GM21447 (cell line): ENCODE data around the gene GTF2F2.
A peak's percentile ranks its signal among the peaks of the same experiment; 100 is the strongest.
"Not testable (repeated sequence)": the region's sequence is repeated elsewhere in the genome, so short reads cannot be mapped to it uniquely, and the experiment has no call there.

Experiments
- ATAC-seq: cut with Tn5 transposase; IDR thresholded peaks from one replicate; pipeline ENCODE4 v1.9.1; 2021; ENCODE audit not compliant: unreplicated experiment

Gene GTF2F2

DNA sequence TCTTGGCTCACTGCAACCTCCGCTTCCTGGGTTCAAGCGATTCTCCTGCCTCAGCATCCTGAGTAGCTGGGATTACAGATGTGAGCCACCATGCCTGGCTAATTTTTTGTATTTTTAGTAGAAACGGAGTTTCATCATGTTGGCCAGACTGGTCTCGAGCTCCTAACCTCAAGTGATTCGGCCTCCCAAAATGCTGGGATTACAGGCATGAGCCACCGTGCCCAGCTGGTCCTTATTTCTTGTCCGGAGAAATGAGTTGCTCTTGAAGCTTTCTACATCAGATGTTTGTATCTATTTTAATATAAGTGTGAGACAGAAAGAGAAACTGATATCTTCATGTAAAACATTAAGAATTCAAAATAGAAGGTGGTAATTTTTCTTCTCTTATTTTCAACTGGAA lies 124.4 kb downstream of the GTF2F2 start:
- ATAC-seq = not testable (repeated sequence)

DNA sequence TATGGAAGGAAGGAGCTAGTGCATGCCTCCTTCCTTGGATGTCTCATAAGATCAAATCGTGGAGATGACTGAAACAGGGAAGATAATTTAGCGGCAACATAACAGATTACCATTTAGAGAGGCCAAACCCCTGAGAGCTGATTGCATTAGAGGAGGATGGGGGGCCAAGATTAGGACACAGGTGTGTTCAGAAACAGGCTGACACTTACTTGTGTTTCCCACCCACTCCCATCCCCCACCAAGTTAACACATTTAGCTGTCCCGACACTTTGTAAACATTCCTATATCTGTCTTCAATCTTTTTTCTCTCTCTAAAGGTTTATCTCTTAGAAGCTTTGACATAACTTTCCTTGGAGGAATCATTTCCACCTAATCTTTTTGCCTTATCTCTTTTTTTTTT lies 129.4 kb downstream of the GTF2F2 start:
- no peak for ATAC-seq

GRCh38 chr13:45254396-45254795 lies 134.1 kb downstream of the GTF2F2 start:
- ATAC-seq = no peak

- ATAC-seq = no peak
These were observed 135.1 kb downstream of the GTF2F2 start for GRCh38 chr13:45255247-45255987.

DNA sequence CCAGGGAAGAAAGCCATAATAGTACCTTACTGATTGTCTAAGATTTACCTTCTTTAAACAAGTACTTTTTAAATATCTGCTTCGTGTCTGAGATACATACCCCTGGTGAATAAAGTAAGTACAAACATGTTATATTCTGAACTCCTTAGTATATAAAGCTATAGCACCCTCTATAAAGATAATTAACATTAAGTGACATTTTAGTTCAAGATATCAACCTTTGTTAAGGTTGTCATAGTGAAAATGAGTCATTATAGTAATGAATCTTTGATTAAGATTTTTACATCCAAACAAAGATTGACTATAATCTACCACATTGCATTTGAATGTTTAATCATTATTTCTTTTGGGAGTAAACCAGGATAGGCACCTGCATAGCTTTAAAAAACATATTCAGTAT lies 135.9 kb downstream of the GTF2F2 start:
- ATAC-seq = no peak

GRCh38 chr13:45257638-45258333 lies 137.5 kb downstream of the GTF2F2 start:
- ATAC-seq = no peak

GRCh38 chr13:45258334-45258675 lies 138.0 kb downstream of the GTF2F2 start:
- no peak for ATAC-seq

DNA sequence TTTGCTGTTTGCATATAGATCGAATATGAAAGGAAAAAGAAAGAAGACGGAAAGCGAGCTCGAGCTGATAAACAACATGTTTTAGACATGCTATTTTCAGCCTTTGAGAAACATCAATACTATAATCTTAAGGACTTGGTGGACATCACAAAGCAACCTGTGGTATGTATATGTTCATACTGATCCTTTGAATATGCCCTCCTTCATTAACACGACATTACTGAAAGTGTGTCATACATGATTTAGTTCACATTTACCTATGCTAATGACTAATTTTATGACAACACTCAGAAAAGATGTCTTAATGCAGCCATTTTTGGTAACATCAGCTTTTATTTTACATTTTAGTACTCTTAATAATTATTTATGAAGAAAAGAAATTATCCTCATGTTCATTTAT lies 146.9 kb downstream of the GTF2F2 start:
- no peak for ATAC-seq

DNA sequence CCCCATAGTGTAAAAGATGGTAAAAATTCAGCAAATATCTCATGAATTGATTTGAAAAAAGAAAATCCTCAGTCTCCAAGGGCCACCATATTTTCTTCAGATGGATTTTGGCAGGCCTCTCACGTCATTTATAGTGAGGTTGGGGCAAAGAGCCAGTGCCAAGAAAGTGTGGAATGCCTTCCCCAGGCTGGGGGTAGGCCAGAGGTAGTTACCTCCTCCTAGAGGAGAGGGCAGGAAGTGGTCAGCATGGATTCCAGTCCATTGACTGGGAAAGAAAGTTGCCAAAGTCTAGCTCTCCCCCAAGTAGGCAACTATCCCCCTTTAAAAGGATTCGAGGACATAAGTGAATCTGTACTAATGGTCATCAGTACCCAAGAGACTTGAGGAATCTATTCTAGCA lies 148.9 kb downstream of the GTF2F2 start:
- no peak for ATAC-seq

DNA sequence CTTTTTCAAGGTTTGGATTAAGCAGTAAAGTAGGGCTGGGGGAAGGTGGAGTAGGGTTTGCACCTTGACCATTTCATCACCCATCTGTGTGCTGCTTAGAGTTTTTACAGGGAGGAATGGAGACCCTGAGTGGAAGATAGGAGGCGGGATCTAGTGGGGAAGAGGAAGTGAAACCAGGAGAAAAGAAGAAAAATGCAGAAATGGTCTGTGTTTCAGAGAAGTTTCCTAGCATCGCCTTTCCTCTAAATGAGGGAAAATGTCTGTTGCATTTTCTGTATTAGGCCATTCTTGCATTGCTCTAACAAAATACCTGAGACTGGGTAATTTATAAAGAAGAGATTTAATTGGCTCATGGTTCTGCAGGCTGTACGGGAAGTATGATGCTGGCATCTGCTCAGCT lies 156.6 kb downstream of the GTF2F2 start:
- no peak for ATAC-seq

GRCh38 chr13:45278096-45278645 lies 157.9 kb downstream of the GTF2F2 start:
- ATAC-seq = no peak

- no peak for ATAC-seq
These were observed 159.7 kb downstream of the GTF2F2 start for GRCh38 chr13:45280011-45280410.

DNA sequence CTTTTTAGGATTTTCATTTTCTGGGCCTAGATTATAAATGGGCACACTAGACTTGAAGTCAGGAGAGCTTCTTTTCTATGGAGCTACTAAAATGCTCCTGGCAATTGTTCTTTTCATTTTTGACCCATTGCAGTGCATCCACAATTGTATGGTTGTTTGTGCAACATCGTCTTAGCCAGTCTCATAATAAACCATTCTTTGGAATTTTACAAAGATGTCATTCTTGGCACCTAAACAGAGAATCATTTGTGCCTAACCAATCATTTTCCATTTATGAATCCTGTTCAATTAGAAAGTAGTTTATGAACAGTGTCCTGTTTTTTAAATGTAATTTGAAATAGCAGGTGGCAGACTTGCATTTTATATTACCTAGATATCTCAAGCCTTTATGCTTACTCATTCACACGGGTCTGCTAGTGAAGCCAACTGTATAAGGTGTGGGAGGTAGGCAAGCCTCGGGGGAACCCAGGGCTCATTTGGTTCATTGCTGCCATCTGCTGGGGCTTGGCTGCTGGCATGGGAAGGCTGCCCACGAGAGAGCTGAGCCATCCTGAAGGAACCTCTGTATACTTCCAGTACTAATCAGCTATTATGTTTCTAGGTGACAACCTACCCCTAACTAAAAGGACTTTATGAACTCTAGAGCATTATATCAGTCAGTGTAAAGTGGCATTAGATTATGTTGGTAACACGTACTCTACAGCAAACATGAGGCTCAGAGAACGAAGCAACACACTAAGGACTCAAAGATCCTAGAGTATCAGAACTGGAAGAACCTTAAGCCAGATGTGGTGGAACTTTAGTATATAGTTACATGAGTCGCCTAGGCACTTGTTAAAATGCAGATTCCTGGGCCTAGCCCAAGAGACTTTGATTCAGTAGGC lies 160.7 kb downstream of the GTF2F2 start:
- peak; percentile 55 for ATAC-seq

DNA sequence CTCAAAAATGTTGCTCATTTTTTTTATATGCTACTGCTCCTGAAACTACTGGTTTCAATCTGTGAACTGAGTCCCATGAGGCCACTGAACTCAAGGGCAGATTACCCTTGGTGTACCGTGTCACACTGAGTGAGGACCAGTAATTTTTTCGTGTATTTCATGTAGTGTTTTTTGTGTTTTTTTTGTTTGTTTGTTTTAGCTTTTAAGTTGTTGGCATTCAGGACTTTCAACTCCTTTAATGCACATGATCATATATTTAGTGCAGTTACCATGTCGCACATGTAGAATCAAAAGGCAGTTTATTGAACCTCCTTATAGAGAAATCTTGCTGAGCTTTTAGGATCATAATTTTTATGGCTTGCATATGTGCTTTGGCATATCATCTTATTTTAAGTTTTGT lies 162.7 kb downstream of the GTF2F2 start:
- ATAC-seq = no peak

GRCh38 chr13:45289936-45290563 lies 169.7 kb downstream of the GTF2F2 start:
- no peak for ATAC-seq

GRCh38 chr13:45292176-45292575 lies 171.9 kb downstream of the GTF2F2 start:
- ATAC-seq = no peak

DNA sequence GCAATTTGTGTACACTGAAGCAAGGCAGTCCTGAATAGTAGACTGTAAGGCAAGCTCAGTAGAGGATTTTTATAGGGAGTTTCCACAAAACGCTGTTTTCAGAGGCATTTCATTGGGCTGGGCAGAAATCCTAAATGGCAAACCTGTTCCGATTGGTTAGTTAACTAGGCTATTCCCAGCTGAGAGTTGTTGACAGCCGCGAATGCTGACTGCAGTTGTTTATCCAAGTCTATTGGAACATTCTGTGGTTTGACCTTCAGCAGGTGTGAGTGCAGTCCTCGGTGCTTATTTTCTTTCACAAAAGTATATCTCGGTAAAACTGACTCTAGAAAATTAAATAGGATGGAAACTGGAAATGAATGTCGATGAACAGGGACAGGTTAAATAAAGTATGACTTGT lies 175.2 kb downstream of the GTF2F2 start:
- ATAC-seq = no peak

DNA sequence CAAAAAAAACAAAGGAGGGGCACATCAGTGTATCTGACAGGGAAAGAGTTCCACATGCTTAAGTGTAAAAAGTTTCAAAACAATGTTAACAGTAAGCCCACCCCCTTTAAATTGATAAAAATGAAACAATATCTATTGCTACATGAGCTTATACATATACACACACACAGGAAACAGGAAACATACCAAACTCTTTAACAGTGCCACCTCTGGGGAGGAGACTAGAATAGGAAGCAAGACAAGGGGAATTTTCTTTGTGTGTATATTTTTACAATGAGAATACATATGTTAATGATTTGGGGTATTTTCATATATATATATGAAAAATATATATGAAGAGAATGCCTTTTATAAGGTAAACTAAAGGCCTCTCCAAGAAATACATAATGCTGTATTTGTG lies 175.9 kb downstream of the GTF2F2 start:
- no peak for ATAC-seq

GRCh38 chr13:45297456-45298205 lies 177.3 kb downstream of the GTF2F2 start:
- peak; percentile 66 for ATAC-seq

DNA sequence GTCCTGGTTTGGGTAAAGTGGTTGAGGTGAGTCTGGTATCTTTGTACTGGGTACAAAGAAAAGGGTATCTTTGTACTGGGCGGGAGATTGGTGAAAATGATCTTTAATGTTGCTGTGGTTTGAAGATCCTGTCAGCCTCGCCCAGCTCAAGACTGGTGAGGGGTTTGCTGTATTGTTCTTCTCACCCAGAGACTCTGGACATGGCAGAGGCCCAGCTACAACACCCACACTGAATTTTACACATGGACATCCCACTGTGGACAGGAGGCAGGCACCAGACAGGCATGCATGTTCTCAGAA lies 177.8 kb downstream of the GTF2F2 start:
- no peak for ATAC-seq

- not testable (repeated sequence) for ATAC-seq
These were observed 178.2 kb downstream of the GTF2F2 start for GRCh38 chr13:45298550-45298949.
